SK-N-SH treated with all-trans-retinoic acid at 6 μM for 48 hours (cell line): Measurements from ENCODE around the gene ARPC1B.

ENCODE experiments used
- ATAC-seq: fragments of 200-7000 bp; cut with Tn5 transposase; 3 replicates; pipeline ENCODE4 v1.9.1; 2020; ENCODE audit warnings: mild to moderate bottlenecking, moderate library complexity
- ARNTL ChIP-seq: fragments of 450-650 bp; formaldehyde crosslinking; IDR thresholded peaks from 2 replicates; pipeline ENCODE4 v1.5.0; 2020; ENCODE audit warnings: low read depth, mild to moderate bottlenecking, moderate library complexity, borderline replicate concordance
- BACH2 ChIP-seq: fragments of 250-450 bp; sonication (Bioruptor Pico); IDR thresholded peaks from 2 replicates; pipeline ENCODE4 v1.9.0; 2021; ENCODE audit warnings: mild to moderate bottlenecking, borderline replicate concordance
- CREB5 ChIP-seq: fragments of 250-450 bp; sonication (Bioruptor Pico); IDR thresholded peaks from 2 replicates; pipeline ENCODE4 v1.5.1; 2020; ENCODE audit warnings: low read depth, mild to moderate bottlenecking, moderate library complexity
- CSDC2 ChIP-seq: fragments of 250-450 bp; sonication (Bioruptor Pico); IDR thresholded peaks from 2 replicates; pipeline ENCODE4 v1.5.0; 2020; ENCODE audit warnings: mild to moderate bottlenecking, moderate library complexity
- CSRNP3 ChIP-seq: fragments of 250-450 bp; sonication (Bioruptor Pico); IDR thresholded peaks from 2 replicates; pipeline ENCODE4 v1.5.1; 2021; ENCODE audit warnings: mild to moderate bottlenecking, moderate library complexity
- ESRRG ChIP-seq: fragments of 250-450 bp; sonication (Bioruptor Pico); IDR thresholded peaks from 2 replicates; pipeline ENCODE4 v1.6.1; 2021; ENCODE audit warnings: mild to moderate bottlenecking
- GLIS3 ChIP-seq: fragments of 250-450 bp; sonication (Bioruptor Pico); IDR thresholded peaks from 2 replicates; pipeline ENCODE4 v1.5.0; 2020; ENCODE audit warnings: mild to moderate bottlenecking, moderate library complexity
- OSR1 ChIP-seq: fragments of 250-450 bp; sonication (Bioruptor Pico); IDR thresholded peaks from 2 replicates; pipeline ENCODE4 v1.8.0; 2022; ENCODE audit warnings: moderate library complexity, mild to moderate bottlenecking, inconsistent platforms
- PATZ1 ChIP-seq: fragments of 250-450 bp; sonication (Bioruptor Pico); IDR thresholded peaks from 2 replicates; pipeline ENCODE4 v1.8.0; 2020; ENCODE audit warnings: mild to moderate bottlenecking, moderate library complexity, borderline replicate concordance
- RARB ChIP-seq: fragments of 250-450 bp; sonication (Bioruptor Pico); IDR thresholded peaks from 2 replicates; pipeline ENCODE4 v1.8.0; 2021; ENCODE audit warnings: mild to moderate bottlenecking, moderate library complexity
- SNAI2 ChIP-seq: fragments of 250-450 bp; sonication (Bioruptor Pico); IDR thresholded peaks from 2 replicates; pipeline ENCODE4 v1.5.0; 2020; ENCODE audit warnings: mild to moderate bottlenecking, moderate library complexity
- TCF4 ChIP-seq: fragments of 250-450 bp; sonication (Bioruptor Pico); IDR thresholded peaks from 2 replicates; pipeline ENCODE4 v1.8.0; 2021; ENCODE audit warnings: mild to moderate bottlenecking, moderate library complexity, borderline replicate concordance
- TOX ChIP-seq: fragments of 250-450 bp; sonication (Bioruptor Pico); IDR thresholded peaks from 2 replicates; pipeline ENCODE4 v1.8.0; 2021; ENCODE audit warnings: mild to moderate bottlenecking, moderate library complexity, borderline replicate concordance
- ZC3H10 ChIP-seq: fragments of 250-450 bp; sonication (Bioruptor Pico); IDR thresholded peaks from 2 replicates; pipeline ENCODE4 v1.5.1; 2021; ENCODE audit warnings: mild to moderate bottlenecking, moderate library complexity
- ZFP3 ChIP-seq: fragments of 250-450 bp; sonication (Bioruptor Pico); IDR thresholded peaks from 2 replicates; pipeline ENCODE4 v1.5.0; 2020; ENCODE audit warnings: mild to moderate bottlenecking, moderate library complexity
- ZFP30 ChIP-seq: fragments of 450-650 bp; formaldehyde crosslinking; IDR thresholded peaks from 2 replicates; pipeline ENCODE4 v1.5.0; 2022; ENCODE audit warnings: mild to moderate bottlenecking, moderate library complexity
- ZNF565 ChIP-seq: fragments of 450-650 bp; formaldehyde crosslinking; conservative IDR thresholded peaks from 2 replicates; pipeline ENCODE4 v1.5.0; 2020; ENCODE audit warnings: low read depth, mild to moderate bottlenecking, moderate library complexity
- ZNF70 ChIP-seq: fragments of 450-650 bp; formaldehyde crosslinking; IDR thresholded peaks from 2 replicates; pipeline ENCODE4 v1.5.0; 2020; ENCODE audit warnings: mild to moderate bottlenecking, moderate library complexity
- ZNF8 ChIP-seq: fragments of 450-650 bp; formaldehyde crosslinking; IDR thresholded peaks from 2 replicates; pipeline ENCODE4 v1.5.0; 2020; ENCODE audit warnings: mild to moderate bottlenecking, moderate library complexity
- TF ChIP-seq, protein P1 (sequence below): fragments of 250-450 bp; sonication (Bioruptor Pico); IDR thresholded peaks from 2 replicates; pipeline ENCODE4 v1.8.0; 2021; ENCODE audit warnings: low read depth, mild to moderate bottlenecking, moderate library complexity, borderline replicate concordance

The ARPC1B gene

DNA sequence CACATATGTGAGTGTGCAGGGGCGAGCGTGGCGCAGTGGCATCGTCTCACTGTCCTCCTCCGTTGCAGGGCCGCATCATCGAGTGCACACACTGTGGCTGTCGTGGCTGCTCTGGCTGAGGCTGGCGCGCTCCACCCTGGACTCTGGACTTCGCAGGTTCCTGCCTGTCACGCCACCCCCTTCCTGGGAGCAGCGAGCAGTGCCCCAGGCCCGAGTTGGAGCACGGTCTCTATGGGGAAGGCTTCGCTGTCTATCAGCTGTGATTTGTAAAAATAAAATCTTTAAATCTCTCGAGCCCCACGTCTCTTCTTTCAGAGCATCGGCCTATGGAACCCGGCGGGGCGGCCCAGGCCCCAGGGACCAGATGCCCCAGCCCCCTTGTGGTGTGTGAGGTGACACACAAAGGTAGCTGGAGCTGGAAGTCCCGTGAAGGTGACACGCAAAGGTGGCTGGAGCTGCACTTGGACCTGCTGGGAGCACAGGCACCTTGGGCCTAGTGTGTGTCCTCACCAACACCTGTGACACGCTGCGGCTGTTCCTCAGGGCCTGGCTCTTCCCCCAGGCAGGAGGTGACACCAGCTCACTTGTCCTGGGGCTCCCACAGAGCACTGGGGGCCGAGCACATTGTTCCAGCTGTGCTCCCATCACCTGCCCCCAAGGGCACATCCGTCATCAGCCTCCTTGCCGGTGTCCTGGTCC is 44.9 kb downstream of the ARPC1B start (continued):
- TF ChIP-seq PATZ1 (no peak), SNAI2 (CRISPR knock-in tag) (no peak), ZNF565 (CRISPR knock-in tag) (no peak), GLIS3 (CRISPR knock-in tag) (no peak), BACH2 (CRISPR knock-in tag) (no peak), ZFP30 (CRISPR knock-in tag) (no peak), ZC3H10 (CRISPR knock-in tag) (no peak), ZNF70 (CRISPR knock-in tag) (no peak)

DNA sequence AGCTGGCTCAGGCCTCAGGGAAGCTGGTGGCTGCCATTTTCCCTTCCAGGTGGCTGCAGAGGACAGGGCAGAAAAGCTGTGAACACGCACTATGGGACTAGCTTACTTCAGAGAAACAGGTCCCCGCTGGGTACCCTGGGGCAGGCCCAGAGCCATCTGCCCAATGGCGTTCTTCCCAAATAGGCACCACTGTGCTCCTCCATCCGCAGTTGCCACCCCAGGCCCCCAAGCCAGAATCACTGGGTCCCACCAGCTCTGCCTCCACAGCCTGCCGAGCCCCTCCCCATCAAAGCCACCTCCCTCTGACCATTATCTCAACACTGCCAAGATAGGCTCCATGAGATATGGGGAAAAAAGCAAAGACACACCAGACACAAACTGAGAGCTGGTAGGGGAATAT is 45.7 kb downstream of the ARPC1B start:
- ATAC-seq: no peak
- TF ChIP-seq CREB5 (CRISPR knock-in tag) (no peak), ESRRG (no peak), ZNF8 (CRISPR knock-in tag) (no peak), CSDC2 (no peak), RARB (CRISPR knock-in tag) (no peak), ARNTL (CRISPR knock-in tag) (no peak), BACH2 (CRISPR knock-in tag) (no peak), ZC3H10 (CRISPR knock-in tag) (no peak), SNAI2 (CRISPR knock-in tag) (no peak), PATZ1 (no peak), TOX (CRISPR knock-in tag) (no peak), TCF4 (no peak), ZNF565 (CRISPR knock-in tag) (no peak)
- TF ChIP-seq, protein P1, sequence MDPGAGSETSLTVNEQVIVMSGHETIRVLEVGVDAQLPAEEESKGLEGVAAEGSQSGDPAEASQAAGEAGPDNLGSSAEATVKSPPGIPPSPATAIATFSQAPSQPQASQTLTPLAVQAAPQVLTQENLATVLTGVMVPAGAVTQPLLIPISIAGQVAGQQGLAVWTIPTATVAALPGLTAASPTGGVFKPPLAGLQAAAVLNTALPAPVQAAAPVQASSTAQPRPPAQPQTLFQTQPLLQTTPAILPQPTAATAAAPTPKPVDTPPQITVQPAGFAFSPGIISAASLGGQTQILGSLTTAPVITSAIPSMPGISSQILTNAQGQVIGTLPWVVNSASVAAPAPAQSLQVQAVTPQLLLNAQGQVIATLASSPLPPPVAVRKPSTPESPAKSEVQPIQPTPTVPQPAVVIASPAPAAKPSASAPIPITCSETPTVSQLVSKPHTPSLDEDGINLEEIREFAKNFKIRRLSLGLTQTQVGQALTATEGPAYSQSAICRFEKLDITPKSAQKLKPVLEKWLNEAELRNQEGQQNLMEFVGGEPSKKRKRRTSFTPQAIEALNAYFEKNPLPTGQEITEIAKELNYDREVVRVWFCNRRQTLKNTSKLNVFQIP (CRISPR knock-in tag): no peak

DNA sequence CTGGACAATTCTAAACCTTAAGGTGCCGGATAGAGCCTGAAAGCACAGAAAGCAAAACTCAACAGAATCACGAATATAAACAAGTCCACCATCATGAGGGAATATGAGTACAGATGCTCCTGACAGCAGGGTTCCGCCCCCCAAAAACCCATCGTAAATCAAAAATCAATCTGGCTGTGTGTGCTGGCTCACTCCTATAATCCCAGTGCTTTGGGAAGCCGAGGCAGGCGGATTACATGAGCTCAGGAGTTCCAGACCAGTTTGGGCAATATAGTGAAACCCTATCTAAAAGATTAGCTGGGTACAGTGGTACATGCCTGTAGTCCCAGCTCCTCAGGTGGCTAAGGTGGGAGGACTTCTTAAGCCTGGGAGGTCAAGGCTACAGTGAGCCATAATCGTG is 46.5 kb downstream of the ARPC1B start:
- TF ChIP-seq CREB5 (CRISPR knock-in tag) (no peak), TCF4 (no peak), ZNF8 (CRISPR knock-in tag) (no peak), ARNTL (CRISPR knock-in tag) (no peak), OSR1 (no peak), ZFP3 (no peak), GLIS3 (CRISPR knock-in tag) (no peak), CSRNP3 (CRISPR knock-in tag) (no peak)

More for the DNA sequence above, 46.5 kb downstream of the ARPC1B start:
- ATAC-seq: no peak
